Right kidney (tissue), 1 donor: ENCODE results near the gene SLC49A4.

Experiments
- DNase-seq: peaks from one replicate; pipeline ENCODE4 v3.0.0-alpha.2; 2016

The SLC49A4 gene

GRCh38 chr3:122907471-122907870, 112.6 kb downstream of the SLC49A4 start:
- DNase-seq = no peak

GRCh38 chr3:122908251-122908650, 113.4 kb downstream of the SLC49A4 start:
- no peak for DNase-seq

- DNase-seq = no peak
These were observed 117.0 kb downstream of the SLC49A4 start for GRCh38 chr3:122911901-122912300.

- no peak for DNase-seq
These were observed 118.1 kb downstream of the SLC49A4 start for GRCh38 chr3:122912772-122913538.

- no peak for DNase-seq
These were observed 118.8 kb downstream of the SLC49A4 start for GRCh38 chr3:122913539-122914100.

GRCh38 chr3:122915300-122916055, 120.6 kb downstream of the SLC49A4 start:
- DNase-seq = no peak

GRCh38 chr3:122916084-122916483, 121.2 kb downstream of the SLC49A4 start:
- no peak for DNase-seq

- DNase-seq = no peak
These were observed 121.7 kb downstream of the SLC49A4 start for GRCh38 chr3:122916580-122916979.

GRCh38 chr3:122917412-122917811, 122.5 kb downstream of the SLC49A4 start:
- no peak for DNase-seq

- no peak for DNase-seq
These were observed 123.9 kb downstream of the SLC49A4 start for GRCh38 chr3:122918576-122919290.

GRCh38 chr3:122919291-122919610, 124.4 kb downstream of the SLC49A4 start:
- no peak for DNase-seq

GRCh38 chr3:122920986-122921385, 126.1 kb downstream of the SLC49A4 start:
- DNase-seq = no peak

GRCh38 chr3:122921791-122922651, 127.2 kb downstream of the SLC49A4 start:
- peak; percentile 44 for DNase-seq

GRCh38 chr3:122923611-122924010, 128.7 kb downstream of the SLC49A4 start:
- no peak for DNase-seq

- no peak for DNase-seq
These were observed 129.2 kb downstream of the SLC49A4 start for GRCh38 chr3:122924056-122924455.

GRCh38 chr3:122925756-122926155, 130.9 kb downstream of the SLC49A4 start:
- no peak for DNase-seq

GRCh38 chr3:122926322-122926721, 131.5 kb downstream of the SLC49A4 start:
- no peak for DNase-seq

- DNase-seq = no peak
These were observed 131.9 kb downstream of the SLC49A4 start for GRCh38 chr3:122926811-122927210.

GRCh38 chr3:122927726-122928125, 132.9 kb downstream of the SLC49A4 start:
- no peak for DNase-seq

- DNase-seq = no peak
These were observed 133.7 kb downstream of the SLC49A4 start for GRCh38 chr3:122928396-122929187.
